Caco-2 (cell line): ENCODE results near the gene MARCHF9. TPM values are rescaled to one million over a fixed set of nuclear protein-coding genes. Genes with fewer than 3 reads are reported as not detected.

Source experiments
- Bru-seq: library from RNA; stranded (reverse); fragments of 400-500 nt; gene quantifications from one replicate; lab custom pipeline; 2021; lab: Mats Ljungman, UMichigan
- BruChase-seq, 2 experiments: library from RNA; stranded (reverse); fragments of 400-500 nt; gene quantifications; one replicate each; lab custom pipeline; 2021; lab: Mats Ljungman, UMichigan
- BruUV-seq: library from RNA; stranded (reverse); fragments of 400-500 nt; replicated peaks from 2 replicates; lab custom pipeline; 2021; lab: Mats Ljungman, UMichigan
- CTCF ChIA-PET: fragments of 300-600 bp; sonication (Branson Sonifier 250); formaldehyde crosslinking; loops from one replicate; lab custom pipeline; 2022; ENCODE audit warnings: antibody characterized with exemption; lab: Charles Lee
- POLR2A ChIA-PET: fragments of 300-600 bp; sonication (Branson Sonifier 250); formaldehyde crosslinking; loops from one replicate; lab custom pipeline; 2022; ENCODE audit warnings: antibody characterized with exemption; lab: Charles Lee
- DNase-seq, 2 experiments: peaks; one replicate each; pipeline versions ENCODE4 v3.0.0 to v3.0.0-alpha.2; 2020 to 2022
- H3K27me3 ChIP-seq: replicated peaks from 2 replicates; pipeline ENCODE4 v1.6.0; 2011; ENCODE audit warnings: low read length; ENCODE audit not compliant: control insufficient read depth, insufficient read depth
- H3K36me3 ChIP-seq: 2 replicates; pipeline ENCODE4 v1.5.1; 2011; ENCODE audit warnings: low read length; ENCODE audit not compliant: control insufficient read depth, insufficient read depth
- H3K4me1 ChIP-seq: fragments of 250-450 bp; sonication (Bioruptor Pico); 2 replicates; pipeline ENCODE4 v1.5.1; 2020; ENCODE audit warnings: mild to moderate bottlenecking
- H3K4me3 ChIP-seq: 2 replicates; pipeline ENCODE4 v1.5.1; 2011; ENCODE audit warnings: low read depth, mild to moderate bottlenecking, control low read depth, low read length
- H3K9me3 ChIP-seq: fragments of 250-450 bp; sonication (Bioruptor Pico); 2 replicates; pipeline ENCODE4 v1.5.1; 2020; ENCODE audit warnings: mild to moderate bottlenecking, moderate library complexity
- H3K27ac Mint-ChIP-seq: one replicate; pipeline ENCODE4 v1.8.0; 2022; ENCODE audit warnings: mixed read lengths; ENCODE audit not compliant: unreplicated experiment
- H3K27me3 Mint-ChIP-seq: one replicate; pipeline ENCODE4 v1.8.0; 2022; ENCODE audit warnings: mixed read lengths; ENCODE audit not compliant: insufficient read depth, unreplicated experiment
- H3K36me3 Mint-ChIP-seq: one replicate; pipeline ENCODE4 v1.8.0; 2022; ENCODE audit warnings: mild to moderate bottlenecking, mixed read lengths; ENCODE audit not compliant: insufficient read depth, unreplicated experiment
- H3K4me1 Mint-ChIP-seq: one replicate; pipeline ENCODE4 v1.8.0; 2022; ENCODE audit warnings: low read depth, mixed read lengths; ENCODE audit not compliant: unreplicated experiment
- H3K4me3 Mint-ChIP-seq: one replicate; pipeline ENCODE4 v1.8.0; 2022; ENCODE audit warnings: mild to moderate bottlenecking, moderate library complexity, mixed read lengths; ENCODE audit not compliant: unreplicated experiment
- H3K9me3 Mint-ChIP-seq: one replicate; pipeline ENCODE4 v1.8.0; 2022; ENCODE audit warnings: mixed read lengths; ENCODE audit not compliant: unreplicated experiment
- intact Hi-C: fragments of 100-400 bp; cut with micrococcal nuclease; formaldehyde crosslinking; loops from one replicate; pipeline ENCODE4 v1.10.0; 2022; ENCODE audit not compliant: unreplicated experiment
- long read RNA-seq: library from polyadenylated mRNA; stranded (forward); transcript quantifications from one replicate; pipeline ENCODE4 v2.0.0, GENCODE V29; 2022
- total RNA-seq: library from RNA; stranded (reverse); gene quantifications from 2 replicates; pipeline ENCODE4 v1.2.3, GENCODE V29; 2022
- TF ChIP-seq, protein P1 (sequence below), 2 experiments: fragments of 200-600 bp in 1 of 2; IDR thresholded peaks; 1 replicate in 1 of 2; 2 replicates in 1 of 2; pipeline versions ENCODE4 v1.5.1 to v1.8.0; 2011 to 2022; ENCODE audit warnings: antibody characterized with exemption in 1 of 2, control low read depth in 1 of 2, inconsistent platforms in 1 of 2, low read depth in 1 of 2, low read length in 1 of 2, mild to moderate bottlenecking in 1 of 2, moderate library complexity in 1 of 2; ENCODE audit not compliant: insufficient read depth in 1 of 2, severe bottlenecking in 1 of 2, unreplicated experiment in 1 of 2

The MARCHF9 gene, protein sequence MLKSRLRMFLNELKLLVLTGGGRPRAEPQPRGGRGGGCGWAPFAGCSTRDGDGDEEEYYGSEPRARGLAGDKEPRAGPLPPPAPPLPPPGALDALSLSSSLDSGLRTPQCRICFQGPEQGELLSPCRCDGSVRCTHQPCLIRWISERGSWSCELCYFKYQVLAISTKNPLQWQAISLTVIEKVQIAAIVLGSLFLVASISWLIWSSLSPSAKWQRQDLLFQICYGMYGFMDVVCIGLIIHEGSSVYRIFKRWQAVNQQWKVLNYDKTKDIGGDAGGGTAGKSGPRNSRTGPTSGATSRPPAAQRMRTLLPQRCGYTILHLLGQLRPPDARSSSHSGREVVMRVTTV
- total RNA-seq = 11.0 and 12.0 TPM in 2 replicates
- Bru-seq, nascent RNA = percentile 56 among the genes with signal in this experiment
- percentile 67 among the genes with signal in this experiment for BruChase-seq, experiment 1, labeled RNA remaining after a 2-hour chase
- percentile 60 among the genes with signal in this experiment for BruChase-seq, experiment 2, labeled RNA remaining after a 6-hour chase
- long read RNA-seq, partial matches to known transcripts = 4 of 8 reads
- long read RNA-seq, other reads (novel, unspliced or antisense) = 2 of 8 reads

DNA sequence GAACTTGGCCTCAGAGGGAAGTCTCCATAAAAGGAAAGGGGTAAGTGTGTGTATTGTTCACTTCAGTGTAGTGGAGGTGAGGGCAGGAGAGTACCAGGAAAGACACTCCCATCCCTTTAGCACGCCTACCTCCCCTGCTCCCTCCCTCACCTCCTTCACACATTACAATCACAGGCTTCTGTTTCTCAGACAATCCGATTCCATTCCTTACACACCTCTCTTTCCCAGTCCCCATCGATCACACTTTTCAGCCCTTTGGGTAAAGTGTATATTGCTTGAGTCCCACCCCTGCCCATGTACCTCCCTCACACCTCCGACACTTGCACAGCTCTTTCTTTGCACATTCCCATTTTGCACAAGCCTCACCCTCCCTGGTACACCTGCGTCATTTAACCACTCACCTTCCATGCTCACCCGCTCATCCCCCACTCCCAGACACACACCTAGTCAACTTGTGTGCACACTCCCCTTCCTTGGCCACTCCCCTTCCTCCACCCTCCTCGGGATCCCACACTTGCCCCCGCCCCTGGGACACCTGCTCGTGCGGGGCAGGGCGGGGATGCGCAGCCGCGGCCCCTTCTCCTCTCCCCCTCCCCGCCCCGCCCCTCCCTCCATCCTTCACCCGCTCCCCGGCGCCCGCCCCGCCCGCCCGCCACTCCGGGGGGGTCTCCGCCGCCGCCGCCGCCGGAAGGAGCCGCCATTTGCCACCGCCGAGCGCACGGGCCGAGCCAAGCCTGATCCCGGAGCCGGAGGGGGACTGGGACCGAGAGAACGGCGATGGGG lies at the start of gene MARCHF9:
Gene MARCHF9, plus strand, starts transcription at position 693 of the 783 bp plus-strand sequence. CDS start 426 bp downstream, outside the sequence.
- Mint-ChIP-seq H3K36me3 (peaks cover 38% of the 10 kb centered on the region), H3K9me3 (no peaks in the 10 kb centered on the region), H3K4me1 (peaks cover 27% of the 10 kb centered on the region), H3K27me3 (no peaks in the 10 kb centered on the region), H3K4me3 (peak within 1 kb of the TSS; percentile 82), H3K27ac (peak within 1 kb of the TSS; percentile 45)
- TF ChIP-seq, protein P1, sequence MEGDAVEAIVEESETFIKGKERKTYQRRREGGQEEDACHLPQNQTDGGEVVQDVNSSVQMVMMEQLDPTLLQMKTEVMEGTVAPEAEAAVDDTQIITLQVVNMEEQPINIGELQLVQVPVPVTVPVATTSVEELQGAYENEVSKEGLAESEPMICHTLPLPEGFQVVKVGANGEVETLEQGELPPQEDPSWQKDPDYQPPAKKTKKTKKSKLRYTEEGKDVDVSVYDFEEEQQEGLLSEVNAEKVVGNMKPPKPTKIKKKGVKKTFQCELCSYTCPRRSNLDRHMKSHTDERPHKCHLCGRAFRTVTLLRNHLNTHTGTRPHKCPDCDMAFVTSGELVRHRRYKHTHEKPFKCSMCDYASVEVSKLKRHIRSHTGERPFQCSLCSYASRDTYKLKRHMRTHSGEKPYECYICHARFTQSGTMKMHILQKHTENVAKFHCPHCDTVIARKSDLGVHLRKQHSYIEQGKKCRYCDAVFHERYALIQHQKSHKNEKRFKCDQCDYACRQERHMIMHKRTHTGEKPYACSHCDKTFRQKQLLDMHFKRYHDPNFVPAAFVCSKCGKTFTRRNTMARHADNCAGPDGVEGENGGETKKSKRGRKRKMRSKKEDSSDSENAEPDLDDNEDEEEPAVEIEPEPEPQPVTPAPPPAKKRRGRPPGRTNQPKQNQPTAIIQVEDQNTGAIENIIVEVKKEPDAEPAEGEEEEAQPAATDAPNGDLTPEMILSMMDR (IDR thresholded peaks at IDR 0.05; ENCODE audit: insufficient read depth in 1 of 2, low read depth in 1 of 2, low read length in 1 of 2, severe bottlenecking in 1 of 2, unreplicated experiment in 1 of 2) = no peak
- ChIA-PET POLR2A (no interaction called here), CTCF (no interaction called here)
- peaks cover 3% of the 10 kb centered on the region; the same call in 1 of the 2 replicates for H3K36me3 ChIP-seq
- intact Hi-C loops = no loop called here
- peak; percentile 86 to 88 for DNase-seq
- peaks cover 16% of the 10 kb centered on the region; the same call in 1 of the 2 replicates for H3K4me1 ChIP-seq
- peak within 1 kb of the TSS; percentile 67 for H3K4me3 ChIP-seq
- no peaks in the 10 kb centered on the region for H3K27me3 ChIP-seq
- no TSS peak for BruUV-seq
- H3K9me3 ChIP-seq = no peaks in the 10 kb centered on the region

GRCh38 chr12:57707250-57707649 lies 47.7 kb upstream of the MARCHF9 start:
- Mint-ChIP-seq H3K4me3 (no peak overlapping the region), H3K36me3 (peaks cover 8% of the 10 kb centered on the region), H3K27me3 (no peaks in the 10 kb centered on the region), H3K27ac (no peak overlapping the region), H3K4me1 (no peaks in the 10 kb centered on the region), H3K9me3 (no peaks in the 10 kb centered on the region)
- Histone ChIP-seq H3K9me3 (peaks cover 6% of the 10 kb centered on the region; the same call in 1 of the 2 replicates), H3K4me3 (no peak overlapping the region), H3K36me3 (peaks cover 1% of the 10 kb centered on the region; the same call in 1 of the 2 replicates), H3K4me1 (no peaks in the 10 kb centered on the region), H3K27me3 (no peaks in the 10 kb centered on the region)
- TF ChIP-seq, protein P1 (IDR thresholded peaks at IDR 0.05; ENCODE audit: insufficient read depth in 1 of 2, low read depth in 1 of 2, low read length in 1 of 2, severe bottlenecking in 1 of 2, unreplicated experiment in 1 of 2) = no peak
- ChIA-PET CTCF (interaction anchor here (0.7 kb wide), 1 partner anchor 13 kb away, joined by 3 read pairs; no protein-coding TSS in a partner anchor), POLR2A (no interaction called here)
- no TSS peak for BruUV-seq
- intact Hi-C loops = no loop called here
- DNase-seq = no peak

DNA sequence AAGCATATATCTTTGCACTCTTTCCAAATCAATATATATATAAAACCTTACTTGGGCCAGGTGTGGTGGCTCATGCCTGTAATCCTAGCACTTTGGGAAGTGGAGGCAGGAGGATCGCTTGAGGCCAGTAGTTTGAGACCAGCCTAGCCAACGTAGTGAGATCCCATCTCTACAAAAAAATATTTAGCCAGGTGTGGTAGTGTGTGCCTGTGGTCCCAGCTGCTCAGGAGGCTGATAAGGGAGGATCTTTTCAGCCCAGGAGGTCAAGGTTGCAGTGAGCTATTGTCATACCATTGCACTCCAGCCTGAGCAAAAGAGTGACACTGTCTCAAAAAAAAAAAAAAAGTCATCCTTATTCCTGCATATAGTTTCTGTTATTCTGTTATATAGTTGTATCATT lies 46.6 kb upstream of the MARCHF9 start:
- H3K27me3 Mint-ChIP-seq = no peaks in the 10 kb centered on the region

More for the DNA sequence above, 46.6 kb upstream of the MARCHF9 start:
- no peak for DNase-seq
- no peaks in the 10 kb centered on the region for H3K27me3 ChIP-seq
- Mint-ChIP-seq H3K4me1 (no peaks in the 10 kb centered on the region), H3K36me3 (peaks cover 8% of the 10 kb centered on the region), H3K27ac (no peak overlapping the region), H3K4me3 (no peak overlapping the region), H3K9me3 (no peaks in the 10 kb centered on the region)
- peaks cover 6% of the 10 kb centered on the region; the same call in 1 of the 2 replicates for H3K9me3 ChIP-seq
- H3K4me1 ChIP-seq = no peaks in the 10 kb centered on the region
- intact Hi-C loops = no loop called here
- H3K4me3 ChIP-seq = no peak overlapping the region
- no TSS peak for BruUV-seq
- ChIA-PET CTCF (no interaction called here), POLR2A (no interaction called here)
- peaks cover 1% of the 10 kb centered on the region; the same call in 1 of the 2 replicates for H3K36me3 ChIP-seq
- TF ChIP-seq, protein P1 (IDR thresholded peaks at IDR 0.05; ENCODE audit: insufficient read depth in 1 of 2, low read depth in 1 of 2, low read length in 1 of 2, severe bottlenecking in 1 of 2, unreplicated experiment in 1 of 2) = no peak
